HFFc6 (cell line): ENCODE data around the gene PLEKHM2. TPM values are rescaled to one million over a fixed set of nuclear protein-coding genes. Genes with fewer than 3 reads are reported as not detected.

Source experiments
- DNase-seq: peaks from one replicate; pipeline ENCODE4 v3.0.0-alpha.2; 2018
- H3K27ac Mint-ChIP-seq: 2 replicates; pipeline ENCODE4 v1.8.0; 2020; ENCODE audit warnings: mild to moderate bottlenecking, mixed read lengths
- H3K27me3 Mint-ChIP-seq: 2 replicates; pipeline ENCODE4 v1.8.0; 2021; ENCODE audit warnings: mild to moderate bottlenecking, moderate library complexity, mixed read lengths; ENCODE audit not compliant: insufficient read depth
- H3K36me3 Mint-ChIP-seq: 2 replicates; pipeline ENCODE4 v1.8.0; 2021; ENCODE audit warnings: low read depth, mixed read lengths
- H3K4me1 Mint-ChIP-seq: 2 replicates; pipeline ENCODE4 v1.8.0; 2020; ENCODE audit warnings: low read depth, mixed read lengths
- H3K4me3 Mint-ChIP-seq: 2 replicates; pipeline ENCODE4 v1.8.0; 2020; ENCODE audit warnings: mild to moderate bottlenecking, moderate library complexity, mixed read lengths
- H3K9me3 Mint-ChIP-seq: 2 replicates; pipeline ENCODE4 v1.8.0; 2020; ENCODE audit warnings: mild to moderate bottlenecking, mixed read lengths
- total RNA-seq, 6 experiments: library from RNA; stranded (reverse); fragmentation: NEBNext Ultra II Directional; extraction: Animal tissue kit (Norgen Biotek cat#: 25700); gene quantifications; 2 replicates in 1 of 6; 3 replicates in 5 of 6; pipeline ENCODE4 v1.2.3, GENCODE V29; 2021
- TF ChIP-seq, protein P1 (sequence below): fragments of 200-600 bp; sonication (generic); IDR thresholded peaks from 2 replicates; pipeline ENCODE4 v1.5.0; 2021; ENCODE audit warnings: antibody characterized with exemption, mild to moderate bottlenecking

The PLEKHM2 gene
- total RNA-seq, 6 experiments from 2014 or later, result 61.5 to 70.5 (median 66.0) TPM

- DNase-seq, result no peak
- Mint-ChIP-seq H3K27ac (no peak overlapping the region), H3K4me1 (no peaks in the 10 kb centered on the region), H3K9me3 (no peaks in the 10 kb centered on the region), H3K27me3 (peaks cover 1% of the 10 kb centered on the region), H3K36me3 (no peaks in the 10 kb centered on the region), H3K4me3 (no peak overlapping the region)
- TF ChIP-seq, protein P1, sequence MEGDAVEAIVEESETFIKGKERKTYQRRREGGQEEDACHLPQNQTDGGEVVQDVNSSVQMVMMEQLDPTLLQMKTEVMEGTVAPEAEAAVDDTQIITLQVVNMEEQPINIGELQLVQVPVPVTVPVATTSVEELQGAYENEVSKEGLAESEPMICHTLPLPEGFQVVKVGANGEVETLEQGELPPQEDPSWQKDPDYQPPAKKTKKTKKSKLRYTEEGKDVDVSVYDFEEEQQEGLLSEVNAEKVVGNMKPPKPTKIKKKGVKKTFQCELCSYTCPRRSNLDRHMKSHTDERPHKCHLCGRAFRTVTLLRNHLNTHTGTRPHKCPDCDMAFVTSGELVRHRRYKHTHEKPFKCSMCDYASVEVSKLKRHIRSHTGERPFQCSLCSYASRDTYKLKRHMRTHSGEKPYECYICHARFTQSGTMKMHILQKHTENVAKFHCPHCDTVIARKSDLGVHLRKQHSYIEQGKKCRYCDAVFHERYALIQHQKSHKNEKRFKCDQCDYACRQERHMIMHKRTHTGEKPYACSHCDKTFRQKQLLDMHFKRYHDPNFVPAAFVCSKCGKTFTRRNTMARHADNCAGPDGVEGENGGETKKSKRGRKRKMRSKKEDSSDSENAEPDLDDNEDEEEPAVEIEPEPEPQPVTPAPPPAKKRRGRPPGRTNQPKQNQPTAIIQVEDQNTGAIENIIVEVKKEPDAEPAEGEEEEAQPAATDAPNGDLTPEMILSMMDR, result no peak
Measured at GRCh38 chr1:15735304-15736037, 51.4 kb downstream of the PLEKHM2 start.

DNA sequence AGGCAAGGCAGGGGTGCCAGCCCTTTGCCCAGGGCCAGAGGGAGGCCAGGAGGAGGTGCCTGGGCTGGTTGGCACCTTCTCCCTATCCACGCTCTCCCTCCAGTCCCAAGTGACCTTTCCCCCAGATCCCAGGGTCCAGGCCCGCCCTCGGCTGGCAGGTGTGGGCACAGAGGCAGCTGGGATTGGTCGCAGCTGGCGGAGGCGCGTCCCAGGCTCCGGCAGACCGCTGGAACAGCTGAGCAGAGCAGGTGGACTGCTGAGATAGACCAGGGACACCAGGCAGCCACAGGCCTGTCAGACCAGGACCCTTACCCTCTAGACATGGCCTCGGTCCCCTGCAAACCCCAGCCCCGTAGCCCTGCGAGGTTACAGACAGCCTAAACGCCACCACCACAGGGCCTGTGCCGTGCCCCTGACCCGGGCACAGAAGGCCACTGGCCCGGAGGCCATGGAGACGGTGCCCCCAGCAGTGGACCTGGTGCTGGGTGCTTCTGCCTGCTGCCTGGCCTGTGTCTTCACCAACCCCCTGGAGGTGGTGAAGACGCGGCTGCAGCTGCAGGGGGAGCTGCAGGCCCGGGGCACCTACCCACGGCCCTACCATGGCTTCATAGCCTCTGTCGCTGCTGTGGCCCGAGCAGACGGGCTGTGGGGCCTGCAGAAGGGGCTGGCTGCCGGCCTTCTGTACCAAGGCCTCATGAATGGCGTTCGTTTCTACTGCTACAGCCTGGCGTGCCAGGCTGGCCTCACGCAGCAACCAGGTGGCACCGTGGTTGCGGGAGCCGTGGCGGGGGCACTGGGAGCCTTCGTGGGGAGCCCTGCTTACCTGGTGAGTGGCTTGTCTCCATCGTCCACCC, 52.1 kb downstream of the PLEKHM2 start, which contains the start of gene SLC25A34:
SLC25A34 (plus strand) TSS at position 221 of the 854 bp plus-strand sequence; CDS start at position 449, 228 bp downstream.
- Mint-ChIP-seq H3K9me3 (no peaks in the 10 kb centered on the region), H3K27me3 (peaks cover 1% of the 10 kb centered on the region), H3K4me3 (no peak within 1 kb of the TSS), H3K27ac (no peak within 1 kb of the TSS), H3K36me3 (no peaks in the 10 kb centered on the region), H3K4me1 (peaks cover 3% of the 10 kb centered on the region)
- TF ChIP-seq, protein P1, result no peak
- no peak for DNase-seq

DNA sequence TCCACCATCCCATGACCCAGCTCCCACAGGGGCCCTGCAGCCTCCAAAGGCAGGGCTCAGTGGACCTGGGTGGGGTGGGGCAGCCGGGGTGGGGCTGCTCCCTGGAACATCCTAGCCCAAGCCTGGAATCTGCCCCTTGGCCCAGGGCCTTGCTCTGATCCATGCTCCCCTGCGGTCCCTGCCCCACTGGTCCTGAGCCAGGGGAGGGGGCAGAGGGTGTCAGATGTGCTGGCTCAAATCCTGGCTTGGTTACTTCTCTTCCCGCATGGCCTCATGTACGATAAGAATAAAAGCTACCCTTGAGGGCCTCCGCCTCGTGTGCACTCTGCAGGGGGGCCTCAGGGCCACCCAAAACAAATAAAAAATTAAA, 52.8 kb downstream of the PLEKHM2 start:
- H3K36me3 Mint-ChIP-seq, result no peaks in the 10 kb centered on the region
- no peaks in the 10 kb centered on the region for H3K9me3 Mint-ChIP-seq
- TF ChIP-seq, protein P1, result no peak
- H3K27me3 Mint-ChIP-seq, result peaks cover 1% of the 10 kb centered on the region
- H3K4me1 Mint-ChIP-seq, result peaks cover 7% of the 10 kb centered on the region
- no peak for DNase-seq
- H3K4me3 Mint-ChIP-seq, result no peak overlapping the region
- H3K27ac Mint-ChIP-seq, result no peak overlapping the region

- peaks cover 1% of the 10 kb centered on the region for H3K27me3 Mint-ChIP-seq
- TF ChIP-seq, protein P1, result no peak
- no peak overlapping the region for H3K4me3 Mint-ChIP-seq
- H3K27ac Mint-ChIP-seq, result peak overlapping the region; percentile 51; the same call in 1 of the 2 replicates
- H3K4me1 Mint-ChIP-seq, result peaks cover 7% of the 10 kb centered on the region
- no peak for DNase-seq
- no peaks in the 10 kb centered on the region for H3K9me3 Mint-ChIP-seq
- no peaks in the 10 kb centered on the region for H3K36me3 Mint-ChIP-seq
Measured at GRCh38 chr1:15737324-15738319, 53.5 kb downstream of the PLEKHM2 start.
